H1 (cell line): ENCODE data around the gene GCK.

Experiments used
- CTCF ChIP-seq, 3 experiments: IDR thresholded peaks; 1 replicate in 2 of 3; 2 replicates in 1 of 3; pipeline versions ENCODE4 v1.5.1 to v1.6.1; 2011; ENCODE audit warnings: low read length in 3 of 3, mild to moderate bottlenecking in 3 of 3, inconsistent platforms in 2 of 3, low read depth in 1 of 3, moderate library complexity in 1 of 3; ENCODE audit not compliant: insufficient read depth in 1 of 3; ENCODE audit errors: control extremely low read depth in 1 of 3
- POLR2A ChIP-seq, 2 experiments: IDR thresholded peaks; 1 replicate in 1 of 2; 2 replicates in 1 of 2; pipeline ENCODE4 v1.6.1; 2011; ENCODE audit warnings: low read depth in 2 of 2, low read length in 2 of 2, mild to moderate bottlenecking in 2 of 2; ENCODE audit errors: control extremely low read depth in 1 of 2

GRCh38 chr7:44096326-44096881 lies 92.8 kb downstream of the GCK start:
- no peak for TF ChIP-seq CTCF (IDR thresholded peaks at IDR 0.05; ENCODE audit: control extremely low read depth in 1 of 3, insufficient read depth in 1 of 3, low read depth in 1 of 3, low read length in 3 of 3)
- no peak for TF ChIP-seq POLR2A (IDR thresholded peaks at IDR 0.05; ENCODE audit: control extremely low read depth in 1 of 2, low read depth in 2 of 2, low read length in 2 of 2)
